Cerebellar cortex (tissue), 1 donor: ENCODE data around the gene DENND5A.
"Not testable (repeated sequence)": the region's sequence is repeated elsewhere in the genome, so short reads cannot be mapped to it uniquely, and the experiment has no call there.

Source experiments
- DNase-seq: peaks from one replicate; pipeline ENCODE4 v3.0.0-alpha.2; 2015; ENCODE audit warnings: low spot score

DENND5A gene

GRCh38 chr11:9138612-9139579, 126.3 kb downstream of the DENND5A start:
- peak; percentile 59 for DNase-seq

GRCh38 chr11:9138133-9138453, 127.1 kb downstream of the DENND5A start:
- DNase-seq: no peak

- DNase-seq: peak; percentile 91
Observed at GRCh38 chr11:9137293-9138132, 127.6 kb downstream of the DENND5A start.

GRCh38 chr11:9136741-9137140, 128.4 kb downstream of the DENND5A start:
- DNase-seq: no peak

GRCh38 chr11:9133956-9134355, 131.2 kb downstream of the DENND5A start:
- no peak for DNase-seq

GRCh38 chr11:9132203-9132878, 132.8 kb downstream of the DENND5A start:
- no peak for DNase-seq

- no peak for DNase-seq
Observed at GRCh38 chr11:9130297-9130696, 134.9 kb downstream of the DENND5A start.

- no peak for DNase-seq
Observed at GRCh38 chr11:9126636-9127035, 138.5 kb downstream of the DENND5A start.

GRCh38 chr11:9125185-9125886, 139.8 kb downstream of the DENND5A start:
- DNase-seq: no peak

- DNase-seq: no peak
Observed at GRCh38 chr11:9123595-9124304, 141.4 kb downstream of the DENND5A start.

- DNase-seq: no peak
Observed at GRCh38 chr11:9121469-9121796, 143.7 kb downstream of the DENND5A start.

GRCh38 chr11:9120664-9121468, 144.3 kb downstream of the DENND5A start:
- DNase-seq: no peak

GRCh38 chr11:9118277-9118676, 146.9 kb downstream of the DENND5A start:
- DNase-seq: no peak

GRCh38 chr11:9112075-9112474, 153.1 kb downstream of the DENND5A start:
- DNase-seq: no peak

GRCh38 chr11:9109858-9110731, 155.1 kb downstream of the DENND5A start:
- DNase-seq: no peak

GRCh38 chr11:9104580-9104979, 160.6 kb downstream of the DENND5A start:
- no peak for DNase-seq

GRCh38 chr11:9103542-9104276, 161.4 kb downstream of the DENND5A start:
- DNase-seq: no peak

GRCh38 chr11:9099617-9100016, 165.5 kb downstream of the DENND5A start:
- no peak for DNase-seq

- DNase-seq: not testable (repeated sequence)
Observed at GRCh38 chr11:9098455-9098854, 166.7 kb downstream of the DENND5A start.
